Stomach (tissue), 9 donors: ENCODE data around the gene DEPP1. TPM values are rescaled to one million over a fixed set of nuclear protein-coding genes. Genes with fewer than 3 reads are reported as not detected.

Source experiments
- DNase-seq, 2 donors: peaks; one replicate each; pipeline versions ENCODE4 v3.0.0 to v3.0.0-alpha.2; 2013 to 2019
- H3K27ac ChIP-seq, 5 donors: fragments of 200-600 bp in 4 of 5; sonication (generic) in 4 of 5; one replicate each; pipeline ENCODE4 v1.5.1; 2013 to 2019; ENCODE audit warnings: mild to moderate bottlenecking in 1 of 5, moderate library complexity in 1 of 5
- H3K27me3 ChIP-seq, 3 donors: fragments of 200-600 bp; sonication (generic); one replicate each; pipeline ENCODE4 v1.5.1; 2017 to 2019; ENCODE audit warnings: mixed run types in 1 of 3
- H3K36me3 ChIP-seq, 4 donors: fragments of 200-600 bp; sonication (generic); 1 replicate in 3 of 4; 2 replicates in 1 of 4; pipeline ENCODE4 v1.5.1; 2016 to 2019
- H3K4me1 ChIP-seq, 4 donors: fragments of 200-600 bp; sonication (generic); one replicate each; pipeline ENCODE4 v1.5.1; 2016 to 2019
- H3K4me3 ChIP-seq, 4 donors: fragments of 200-600 bp; sonication (generic) in 3 of 4; one replicate each; pipeline ENCODE4 v1.5.1; 2016 to 2019; ENCODE audit warnings: mild to moderate bottlenecking in 1 of 4
- H3K9me3 ChIP-seq, 4 donors: fragments of 200-600 bp; sonication (generic); one replicate each; pipeline ENCODE4 v1.5.1; 2016 to 2019
- EP300 ChIP-seq: sonication (generic); formaldehyde crosslinking; IDR thresholded peaks from one replicate; pipeline ENCODE4 v1.6.1; 2017; ENCODE audit warnings: antibody characterized with exemption
- POLR2A ChIP-seq, 4 donors: fragments of 450-650 bp; IDR thresholded peaks; one replicate each; pipeline ENCODE4 v1.6.1; 2016; ENCODE audit warnings: antibody characterized with exemption in 4 of 4, control low read depth in 2 of 4, mild to moderate bottlenecking in 1 of 4, moderate library complexity in 1 of 4
- POLR2AphosphoS5 ChIP-seq, 3 donors: sonication (generic); formaldehyde crosslinking; IDR thresholded peaks; one replicate each; pipeline ENCODE4 v1.6.1; 2016; ENCODE audit warnings: antibody characterized with exemption in 3 of 3
- WGBS, 5 donors: extraction: QIAGEN DNeasy Blood & Tissue Kit in 3 of 5; methylation state at CpG; one replicate each; pipeline versions ENCODE4 v1.1.5 to v1.1.7; 2013 to 2018; 5-methylcytosine and 5-hydroxymethylcytosine counted together
- intact Hi-C: fragments of 100-400 bp; cut with DNase I; formaldehyde crosslinking; loops from one replicate; pipeline ENCODE4 v1.15.1; 2023; ENCODE audit warnings: low total_unique reads
- polyA plus RNA-seq, 3 donors: library from polyadenylated mRNA; stranded (reverse); fragments of 200-250 nt; gene quantifications; one replicate each; pipeline ENCODE4 v1.2.3, GENCODE V29; 2013
- total RNA-seq, 5 donors: library from RNA; depleted of rRNA; stranded (reverse); fragments of >200 nt; gene quantifications; one replicate each; pipeline versions ENCODE4 v1.1.0 to v1.2.3, GENCODE V29; 2014 to 2016
- TF ChIP-seq, protein P1 (sequence below), 7 experiments: fragments of 450-650 bp in 4 of 7; fragments of 200-600 bp in 3 of 7; sonication (generic) in 3 of 7; IDR thresholded peaks; one replicate each; pipeline ENCODE4 v1.5.1; 2016 to 2019; ENCODE audit warnings: antibody characterized with exemption in 7 of 7, control low read depth in 2 of 7, mild to moderate bottlenecking in 1 of 7
- donor health status: healthy with polysubstance abuse.
- donor health status: Bipolar disorder and iron deficiency.
- donor health status: healthy.

The DEPP1 gene
- total and polyA plus RNA-seq, 8 donors = 9.8 to 72.9 (median 31.5) TPM

DNA sequence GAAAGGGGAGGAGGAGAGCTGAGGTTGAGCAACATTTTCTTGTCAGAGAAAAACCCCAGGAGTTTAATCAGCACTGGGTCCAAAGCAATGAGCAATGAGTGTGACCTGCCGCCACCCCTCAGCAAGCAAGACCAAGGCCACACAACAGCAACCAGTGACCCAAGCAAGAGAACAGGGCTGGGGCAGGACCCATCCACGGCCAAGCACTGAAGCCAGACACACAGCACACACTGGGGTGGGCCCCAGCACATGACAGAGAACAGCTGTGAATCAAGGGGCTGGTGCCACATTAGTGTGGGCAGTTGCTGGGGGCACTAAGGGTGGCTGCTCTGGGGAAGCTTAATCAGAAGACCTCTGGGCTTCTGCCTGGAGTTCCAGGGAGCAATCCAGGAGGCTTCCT, 51.3 kb downstream of the DEPP1 start:
- H3K27ac ChIP-seq = no peak overlapping the region
- no peaks in the 10 kb centered on the region for H3K27me3 ChIP-seq
- DNase-seq = no peak
- 59 to 66% (median 64%) methylated on average over 2 of the region's 2 CpGs for WGBS, 5 donors
- H3K9me3 ChIP-seq = no peaks in the 10 kb centered on the region
- H3K4me1 ChIP-seq = peaks cover 0 to 3% (median under 1%) of the 10 kb centered on the region in 4 donors
- H3K36me3 ChIP-seq = no peaks in the 10 kb centered on the region
- H3K4me3 ChIP-seq = no peak overlapping the region
- intact Hi-C loops = no loop called here
- TF ChIP-seq, protein P1, sequence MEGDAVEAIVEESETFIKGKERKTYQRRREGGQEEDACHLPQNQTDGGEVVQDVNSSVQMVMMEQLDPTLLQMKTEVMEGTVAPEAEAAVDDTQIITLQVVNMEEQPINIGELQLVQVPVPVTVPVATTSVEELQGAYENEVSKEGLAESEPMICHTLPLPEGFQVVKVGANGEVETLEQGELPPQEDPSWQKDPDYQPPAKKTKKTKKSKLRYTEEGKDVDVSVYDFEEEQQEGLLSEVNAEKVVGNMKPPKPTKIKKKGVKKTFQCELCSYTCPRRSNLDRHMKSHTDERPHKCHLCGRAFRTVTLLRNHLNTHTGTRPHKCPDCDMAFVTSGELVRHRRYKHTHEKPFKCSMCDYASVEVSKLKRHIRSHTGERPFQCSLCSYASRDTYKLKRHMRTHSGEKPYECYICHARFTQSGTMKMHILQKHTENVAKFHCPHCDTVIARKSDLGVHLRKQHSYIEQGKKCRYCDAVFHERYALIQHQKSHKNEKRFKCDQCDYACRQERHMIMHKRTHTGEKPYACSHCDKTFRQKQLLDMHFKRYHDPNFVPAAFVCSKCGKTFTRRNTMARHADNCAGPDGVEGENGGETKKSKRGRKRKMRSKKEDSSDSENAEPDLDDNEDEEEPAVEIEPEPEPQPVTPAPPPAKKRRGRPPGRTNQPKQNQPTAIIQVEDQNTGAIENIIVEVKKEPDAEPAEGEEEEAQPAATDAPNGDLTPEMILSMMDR (IDR thresholded peaks at IDR 0.05) = no peak
- TF ChIP-seq EP300 (no peak), POLR2A (IDR thresholded peaks at IDR 0.05) (no peak), POLR2AphosphoS5 (IDR thresholded peaks at IDR 0.05) (no peak)

DNA sequence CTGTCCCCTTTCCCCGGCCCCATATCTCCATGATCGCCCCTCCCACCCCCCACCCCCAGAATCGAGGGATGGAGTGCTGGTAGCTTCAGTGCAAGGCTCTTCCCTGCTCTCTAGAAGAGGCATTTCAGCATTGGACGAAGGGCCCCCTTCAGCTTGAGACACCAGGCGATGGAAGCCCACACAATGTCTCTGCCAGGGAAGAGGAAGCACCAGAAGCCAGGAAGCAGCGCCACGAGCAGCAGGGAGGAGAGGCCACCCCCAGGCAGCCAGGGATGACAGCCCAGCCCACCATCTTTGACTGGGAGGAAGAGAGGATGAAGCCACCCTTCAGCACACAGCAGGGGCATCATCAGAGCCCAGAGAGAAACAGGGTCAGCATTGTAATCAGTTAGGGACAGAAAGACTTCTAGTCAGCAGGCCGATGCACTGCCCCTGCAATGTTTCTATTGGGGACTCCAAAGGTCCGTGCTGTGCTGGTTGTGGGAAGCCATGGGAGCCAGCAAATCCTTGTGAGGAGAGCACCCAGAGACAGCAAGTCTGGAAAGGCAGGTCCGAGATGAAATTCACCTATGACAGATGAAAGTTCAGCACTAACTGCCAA, 51.8 kb downstream of the DEPP1 start:
- no peaks in the 10 kb centered on the region for H3K4me1 ChIP-seq
- intact Hi-C loops = no loop called here
- H3K36me3 ChIP-seq = no peaks in the 10 kb centered on the region
- H3K9me3 ChIP-seq = no peaks in the 10 kb centered on the region
- no peaks in the 10 kb centered on the region for H3K27me3 ChIP-seq
- WGBS, 5 donors = 60 to 69% (median 67%) methylated on average over 9 to 10 of the region's 10 CpGs
- no peak overlapping the region for H3K27ac ChIP-seq
- no peak for TF ChIP-seq EP300
- TF ChIP-seq POLR2A (IDR thresholded peaks at IDR 0.05) = no peak
- TF ChIP-seq, protein P1 (IDR thresholded peaks at IDR 0.05) = no peak
- TF ChIP-seq POLR2AphosphoS5 (IDR thresholded peaks at IDR 0.05) = no peak
- no peak for DNase-seq
- H3K4me3 ChIP-seq = no peak overlapping the region

Other genes starting within 250 kb of the DEPP1 start
- 10 to 100 TPM in 1 of 5 donors, 1 to 10 TPM in 1, not detected in 3; 1.3 to 30.4 TPM for gene TMEM72, start 67.5 kb downstream of the DEPP1 start, total RNA-seq
- gene TMEM72, start 67.5 kb downstream of the DEPP1 start, polyA plus RNA-seq = under 1 TPM in 1 of 3 donors, not detected in 2; 0.13 TPM
- gene RASSF4, start 19.0 kb downstream of the DEPP1 start, total RNA-seq = 10 to 100 TPM in 4 of 5 donors, 1 to 10 TPM in 1; 7.8 to 74.5 (median 22.7) TPM
- gene RASSF4, start 19.0 kb downstream of the DEPP1 start, polyA plus RNA-seq = 10 to 100 TPM in 2 of 3 donors, 1 to 10 TPM in 1; 7.8 to 13.7 (median 10.4) TPM
- gene ZNF22, start 22.1 kb upstream of the DEPP1 start, total RNA-seq = 10 to 100 TPM in 3 of 5 donors, 1 to 10 TPM in 1, under 1 TPM in 1; 0.58 to 39.8 (median 13.4) TPM
- gene ZNF22, start 22.1 kb upstream of the DEPP1 start, polyA plus RNA-seq = 10 to 100 TPM; 12.1 to 23.5 (median 20.2) TPM